ENCODE results near the gene BIRC3.

The BIRC3 gene

GRCh38 chr11:102384419-102385079 is 67.3 kb downstream of the BIRC3 start:
- DNase-seq: no peak

GRCh38 chr11:102385085-102386007 is 68.1 kb downstream of the BIRC3 start:
- Histone ChIP-seq H3K4me3 (ENCODE audit: low read depth, low read length) (no peak overlapping the region), H3K27me3 (replicated peaks) (no peaks in the 10 kb centered on the region), H3K27ac (no peak overlapping the region), H3K36me3 (replicated peaks) (peaks cover 31% of the 10 kb centered on the region)
- no peak for TF ChIP-seq CTCF (IDR thresholded peaks at IDR 0.05; ENCODE audit: low read depth, low read length, missing control alignments)
- DNase-seq: no peak
- in situ Hi-C loops (cut with HindIII; ENCODE audit: low pct_ligation_motif_present, low sequenced_read_pairs): no loop called here

More at GRCh38 chr11:102384419-102385079, 67.3 kb downstream of the BIRC3 start:
- peaks cover 37% of the 10 kb centered on the region for H3K36me3 ChIP-seq (replicated peaks)
- in situ Hi-C loops (cut with HindIII; ENCODE audit: low pct_ligation_motif_present, low sequenced_read_pairs): no loop called here
- H3K27ac ChIP-seq: no peak overlapping the region
- no peak overlapping the region for H3K4me3 ChIP-seq (ENCODE audit: low read depth, low read length)
- no peak for TF ChIP-seq CTCF (IDR thresholded peaks at IDR 0.05; ENCODE audit: low read depth, low read length, missing control alignments)
- H3K27me3 ChIP-seq (replicated peaks): no peaks in the 10 kb centered on the region

GRCh38 chr11:102386136-102386734 is 69.0 kb downstream of the BIRC3 start:
- no peak for TF ChIP-seq CTCF (IDR thresholded peaks at IDR 0.05; ENCODE audit: low read depth, low read length, missing control alignments)
- in situ Hi-C loops (cut with HindIII; ENCODE audit: low pct_ligation_motif_present, low sequenced_read_pairs): no loop called here
- Histone ChIP-seq H3K4me3 (ENCODE audit: low read depth, low read length) (no peak overlapping the region), H3K27me3 (replicated peaks) (no peaks in the 10 kb centered on the region), H3K36me3 (replicated peaks) (peaks cover 28% of the 10 kb centered on the region), H3K27ac (no peak overlapping the region)
- DNase-seq: no peak

GRCh38 chr11:102387043-102387781 is 69.9 kb downstream of the BIRC3 start:
- in situ Hi-C loops (cut with HindIII; ENCODE audit: low pct_ligation_motif_present, low sequenced_read_pairs): no loop called here
- DNase-seq: no peak
- H3K27ac ChIP-seq: no peak overlapping the region
- peaks cover 36% of the 10 kb centered on the region for H3K36me3 ChIP-seq (replicated peaks)
- no peaks in the 10 kb centered on the region for H3K27me3 ChIP-seq (replicated peaks)
- no peak for TF ChIP-seq CTCF (IDR thresholded peaks at IDR 0.05; ENCODE audit: low read depth, low read length, missing control alignments)
- H3K4me3 ChIP-seq (ENCODE audit: low read depth, low read length): no peak overlapping the region
